GM18505 (cell line): ENCODE measurements around the gene TSEN54.

ENCODE experiments used
- ATAC-seq: cut with Tn5 transposase; IDR thresholded peaks from one replicate; pipeline ENCODE4 v1.9.1; 2021; ENCODE audit not compliant: unreplicated experiment
- POLR2A ChIP-seq: IDR thresholded peaks from 4 replicates; pipeline ENCODE4 v1.6.1; 2011; ENCODE audit warnings: borderline replicate concordance; ENCODE audit not compliant: insufficient read depth, insufficient read length; ENCODE audit errors: extremely low read depth

Gene TSEN54

GRCh38 chr17:75558666-75559530, 42.6 kb downstream of the TSEN54 start:
- TF ChIP-seq POLR2A: no peak
- ATAC-seq: no peak

- ATAC-seq: no peak
- TF ChIP-seq POLR2A: no peak
Observed at GRCh38 chr17:75559958-75560533, 43.7 kb downstream of the TSEN54 start.

GRCh38 chr17:75561927-75562603, 45.7 kb downstream of the TSEN54 start:
- no peak for TF ChIP-seq POLR2A

GRCh38 chr17:75563063-75563758, 46.9 kb downstream of the TSEN54 start:
- no peak for TF ChIP-seq POLR2A
- no peak for ATAC-seq

More at GRCh38 chr17:75561927-75562603, 45.7 kb downstream of the TSEN54 start:
- no peak for ATAC-seq

- ATAC-seq: no peak
- no peak for TF ChIP-seq POLR2A
Observed at GRCh38 chr17:75564195-75564594, 47.9 kb downstream of the TSEN54 start.

GRCh38 chr17:75565066-75565465, 48.7 kb downstream of the TSEN54 start:
- ATAC-seq: no peak
- no peak for TF ChIP-seq POLR2A

- ATAC-seq: no peak
Observed at GRCh38 chr17:75565618-75566017, 49.3 kb downstream of the TSEN54 start.

GRCh38 chr17:75566416-75566815, 50.1 kb downstream of the TSEN54 start:
- TF ChIP-seq POLR2A: no peak
- no peak for ATAC-seq

More at GRCh38 chr17:75565618-75566017, 49.3 kb downstream of the TSEN54 start:
- TF ChIP-seq POLR2A: no peak

- no peak for TF ChIP-seq POLR2A
- no peak for ATAC-seq
Observed at GRCh38 chr17:75566834-75567233, 50.5 kb downstream of the TSEN54 start.

- no peak for TF ChIP-seq POLR2A
- no peak for ATAC-seq
Observed at GRCh38 chr17:75568412-75569255, 52.3 kb downstream of the TSEN54 start.

GRCh38 chr17:75570034-75570676, 53.8 kb downstream of the TSEN54 start:
- no peak for ATAC-seq
- TF ChIP-seq POLR2A: no peak

GRCh38 chr17:75570772-75571171, 54.4 kb downstream of the TSEN54 start:
- TF ChIP-seq POLR2A: no peak
- no peak for ATAC-seq

GRCh38 chr17:75571197-75571884, 55.0 kb downstream of the TSEN54 start:
- ATAC-seq: no peak

More at GRCh38 chr17:75571197-75571884, 55.0 kb downstream of the TSEN54 start:
- peak; percentile 20 for TF ChIP-seq POLR2A
